HG03432 (cell line): Measurements from ENCODE around the gene C3orf52.

Source experiments
- ATAC-seq: cut with Tn5 transposase; IDR thresholded peaks from one replicate; pipeline ENCODE4 v1.9.1; 2021; ENCODE audit warnings: mild to moderate bottlenecking, moderate library complexity; ENCODE audit not compliant: unreplicated experiment

Gene C3orf52

GRCh38 chr3:112085735-112086075, 484 bp upstream of the C3orf52 start:
- peak; percentile 2 for ATAC-seq

- no peak for ATAC-seq
These were observed 811 bp downstream of the C3orf52 start for GRCh38 chr3:112086875-112087524.

DNA sequence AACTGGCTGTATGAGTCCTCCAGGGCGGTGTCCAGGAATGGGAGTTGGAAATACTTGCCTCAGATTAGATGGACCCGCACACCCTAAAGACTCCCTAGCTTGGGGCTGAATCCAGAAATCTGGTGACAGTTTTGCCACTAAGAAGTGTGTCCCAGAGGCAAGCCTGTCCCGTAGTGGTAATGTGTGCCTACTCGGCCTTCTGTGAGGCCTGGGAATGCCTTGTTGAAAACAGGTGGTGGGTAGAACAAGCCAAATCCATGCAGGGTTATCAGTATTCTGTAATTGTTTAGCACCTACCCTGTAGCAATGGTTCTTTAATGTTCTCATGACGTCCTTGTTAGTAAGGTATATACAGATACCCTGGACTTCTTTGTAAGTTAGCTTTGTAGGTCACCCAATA, 1.6 kb downstream of the C3orf52 start:
- ATAC-seq = no peak

- no peak for ATAC-seq
These were observed 2.8 kb downstream of the C3orf52 start for GRCh38 chr3:112088944-112089343.

DNA sequence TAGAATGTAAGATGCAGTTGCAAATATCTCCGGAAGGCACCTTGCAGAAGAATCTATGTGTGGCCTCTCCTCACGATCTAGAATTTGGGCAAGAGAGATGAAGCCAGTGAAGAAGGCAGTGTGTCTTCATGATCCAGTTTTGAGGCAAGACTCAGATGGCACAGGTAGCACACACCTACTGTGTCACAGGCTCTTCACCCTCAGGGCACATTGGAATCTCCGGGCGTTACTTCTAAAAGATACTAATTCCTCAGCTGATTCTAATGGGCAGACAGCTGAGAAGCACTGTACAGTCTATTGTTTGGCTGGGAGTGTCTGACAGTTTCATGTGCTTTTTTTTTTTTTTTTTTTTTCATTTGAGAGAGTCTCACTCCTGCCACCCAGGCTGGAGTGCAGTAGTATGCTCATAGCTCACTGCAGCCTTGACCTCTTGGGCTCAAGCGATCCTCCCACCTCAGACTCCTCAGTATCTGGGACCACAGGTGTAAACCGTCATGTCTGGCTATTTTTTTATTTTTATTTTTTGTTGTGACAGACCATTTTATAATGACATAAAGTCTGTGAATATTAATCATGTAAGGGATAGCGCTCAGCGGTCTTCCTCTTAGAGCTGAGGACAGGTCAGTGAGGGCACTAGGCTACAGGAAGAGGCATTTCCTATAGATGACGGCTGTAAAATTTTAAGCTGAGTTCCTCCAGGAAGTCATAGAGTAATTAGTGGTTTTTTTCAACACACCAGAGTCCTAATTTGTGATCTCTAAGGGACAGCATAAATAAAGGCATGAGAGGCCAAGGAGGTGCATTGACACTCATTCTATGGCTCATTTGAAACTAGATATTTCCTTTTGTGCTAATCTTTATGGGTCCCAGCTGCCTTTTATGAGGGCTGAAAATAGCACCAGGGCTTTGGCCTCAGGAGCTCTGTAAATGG, 4.0 kb downstream of the C3orf52 start:
- ATAC-seq = no peak

DNA sequence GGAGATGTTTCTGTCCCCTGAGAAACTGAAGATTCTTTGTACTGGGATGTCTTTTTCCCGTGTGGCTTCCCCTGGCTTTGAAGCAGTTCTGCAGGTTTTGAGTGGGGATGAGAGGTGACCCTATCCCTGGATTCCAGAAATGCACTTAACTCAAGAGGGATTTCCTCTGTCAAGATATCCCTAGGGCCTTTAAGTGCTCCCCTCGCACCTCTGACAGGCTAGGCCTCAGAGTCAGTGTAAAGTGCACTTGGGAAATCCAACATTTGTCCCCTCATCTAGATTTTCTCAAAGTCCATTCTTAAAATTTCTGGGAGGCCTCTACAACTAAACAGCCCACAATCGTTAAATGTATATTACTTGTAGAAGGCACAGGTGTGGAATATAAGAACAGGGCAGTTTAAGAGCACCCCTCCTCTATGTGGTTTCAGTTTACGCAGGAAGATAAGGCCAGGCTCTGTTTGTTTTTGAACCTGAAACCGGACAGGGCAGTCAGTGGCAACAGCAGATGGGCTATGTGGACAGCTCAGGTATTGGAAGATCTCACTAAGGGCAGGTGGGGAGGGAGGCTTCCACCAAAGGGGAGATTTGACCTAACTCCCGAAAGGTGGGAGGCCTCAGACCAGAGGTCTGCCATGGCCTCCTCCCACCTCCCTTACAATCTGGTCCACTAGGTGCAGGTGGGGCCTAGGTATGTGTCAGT, 4.8 kb downstream of the C3orf52 start:
- no peak for ATAC-seq

DNA sequence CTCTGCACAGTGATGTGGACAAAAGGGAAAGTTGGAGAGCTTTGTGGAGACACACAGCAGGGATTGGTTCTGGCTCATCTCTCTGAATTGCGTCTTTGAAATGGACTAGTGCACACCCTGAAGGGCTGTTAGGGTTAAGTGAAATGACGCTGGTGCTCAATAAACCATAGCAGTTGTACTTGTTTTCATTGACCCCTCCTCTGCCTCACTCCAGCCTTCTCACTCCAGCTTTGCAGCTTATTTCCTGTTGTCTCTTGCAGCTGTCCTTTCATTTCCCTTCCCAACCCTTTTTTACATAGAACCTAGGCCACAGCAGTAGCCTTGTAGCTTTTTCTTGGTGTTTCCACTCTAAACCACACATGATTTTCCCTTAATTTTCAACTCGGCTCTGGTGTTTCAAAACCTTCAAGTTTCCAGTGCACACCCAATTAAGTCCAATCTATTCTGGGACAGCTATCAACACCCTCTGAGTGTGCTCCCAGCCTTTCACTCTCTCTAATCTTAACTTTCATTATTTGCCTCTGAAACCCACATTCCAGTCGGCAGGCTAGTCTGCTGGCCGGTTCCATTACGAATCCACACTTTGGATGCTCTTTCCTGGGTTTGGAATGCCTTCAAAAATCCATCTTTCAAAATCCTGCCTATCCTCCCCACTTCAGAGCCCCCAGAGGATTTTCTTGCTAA, 6.4 kb downstream of the C3orf52 start:
- ATAC-seq = peak; percentile 50

GRCh38 chr3:112093180-112093522, 7.0 kb downstream of the C3orf52 start:
- no peak for ATAC-seq

DNA sequence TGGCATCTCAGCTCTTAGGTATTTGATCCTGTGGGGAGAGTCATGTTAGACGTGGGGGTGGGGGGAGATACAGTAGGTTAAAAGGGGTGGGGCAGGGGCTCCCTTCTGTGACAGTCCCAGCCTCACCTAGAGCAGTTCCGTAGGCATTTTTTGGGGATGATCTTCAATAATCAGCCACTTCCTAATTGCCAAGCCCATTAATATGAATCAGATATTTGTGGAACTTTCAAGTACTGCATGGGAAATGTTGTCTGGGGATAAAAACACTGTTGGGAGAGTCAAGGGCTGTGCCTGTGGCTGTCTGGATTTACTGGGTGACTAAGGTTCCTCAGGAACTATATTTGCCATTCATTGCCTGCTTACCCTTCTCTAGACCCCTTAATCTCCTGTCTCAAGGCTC, 9.5 kb downstream of the C3orf52 start:
- no peak for ATAC-seq

DNA sequence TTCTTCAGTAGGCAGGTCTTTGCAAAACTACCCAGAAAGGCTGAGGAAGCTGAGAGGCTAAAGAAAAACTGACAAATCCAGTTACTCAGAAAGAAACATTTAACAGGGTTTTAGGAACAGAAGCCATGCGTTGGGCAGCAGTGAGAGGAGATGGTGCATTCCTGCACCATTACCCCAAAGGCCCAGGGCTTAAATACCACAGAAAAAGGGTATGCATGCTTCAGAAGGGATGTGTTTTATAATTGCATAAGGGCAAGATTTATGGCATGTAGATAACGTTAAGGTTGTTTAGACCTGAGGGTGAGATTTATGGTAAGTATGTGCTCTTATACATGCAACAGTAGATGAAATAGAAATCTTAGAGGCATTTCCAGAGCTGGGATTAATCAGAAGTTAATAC, 10.0 kb downstream of the C3orf52 start:
- ATAC-seq = no peak

DNA sequence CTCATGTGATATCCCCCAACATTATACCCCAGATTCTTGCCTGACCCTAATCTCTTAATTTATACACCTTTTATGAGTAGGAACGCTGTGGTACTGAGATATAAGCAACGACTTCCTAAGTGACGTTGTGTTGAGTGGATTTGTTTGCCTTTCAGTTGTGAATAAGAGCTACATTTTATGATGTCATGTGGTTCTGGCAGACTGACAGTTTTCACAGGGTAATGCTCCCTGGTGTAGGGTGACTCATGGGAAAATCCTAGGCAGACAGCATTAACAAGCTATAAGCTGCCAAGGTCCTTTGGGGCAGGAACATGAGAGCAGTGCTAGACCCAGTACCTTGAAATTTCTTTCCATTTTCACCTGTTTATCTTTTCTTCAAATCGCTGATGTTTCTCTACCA, 11.2 kb downstream of the C3orf52 start:
- ATAC-seq = peak; percentile 66

DNA sequence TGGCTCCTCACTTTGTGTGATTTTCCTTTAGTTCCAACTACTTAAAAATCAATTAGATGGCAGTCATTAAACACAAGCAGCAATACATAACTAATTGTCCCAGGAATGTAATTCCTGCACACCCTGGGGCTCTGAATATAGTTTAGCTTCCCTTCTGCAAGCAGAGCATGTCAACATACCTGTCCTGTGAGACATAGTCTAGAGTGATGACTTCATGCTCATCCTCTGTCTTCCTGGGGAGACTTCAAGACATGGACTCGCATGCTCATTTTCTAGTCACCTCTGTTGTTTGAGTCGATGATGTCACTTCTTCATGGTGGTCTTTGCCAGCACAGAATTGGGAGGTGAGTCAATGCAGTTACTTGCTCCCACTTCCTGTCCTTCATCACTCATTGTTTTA, 15.7 kb downstream of the C3orf52 start:
- no peak for ATAC-seq

GRCh38 chr3:112104774-112105173, 18.6 kb downstream of the C3orf52 start:
- ATAC-seq = no peak

DNA sequence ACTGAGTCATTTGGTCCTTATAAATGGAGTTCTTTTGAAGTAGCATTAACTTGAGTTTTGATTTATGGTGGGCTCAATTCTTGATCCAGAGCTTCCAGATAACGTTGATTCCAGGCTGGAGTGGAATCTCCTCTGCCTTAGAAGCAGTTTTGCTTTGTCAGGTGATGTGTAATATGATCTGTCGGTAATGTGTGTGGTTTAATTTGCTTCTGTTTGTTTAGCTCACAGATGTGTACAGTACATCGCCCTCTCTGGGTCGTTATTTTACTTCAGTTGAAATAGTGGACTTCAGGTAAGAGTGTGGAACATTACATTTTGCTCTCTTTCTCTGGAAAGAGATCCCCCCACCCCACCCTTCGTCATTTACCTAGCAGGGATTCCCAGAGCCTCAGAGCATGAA, 23.1 kb downstream of the C3orf52 start:
- ATAC-seq = no peak

DNA sequence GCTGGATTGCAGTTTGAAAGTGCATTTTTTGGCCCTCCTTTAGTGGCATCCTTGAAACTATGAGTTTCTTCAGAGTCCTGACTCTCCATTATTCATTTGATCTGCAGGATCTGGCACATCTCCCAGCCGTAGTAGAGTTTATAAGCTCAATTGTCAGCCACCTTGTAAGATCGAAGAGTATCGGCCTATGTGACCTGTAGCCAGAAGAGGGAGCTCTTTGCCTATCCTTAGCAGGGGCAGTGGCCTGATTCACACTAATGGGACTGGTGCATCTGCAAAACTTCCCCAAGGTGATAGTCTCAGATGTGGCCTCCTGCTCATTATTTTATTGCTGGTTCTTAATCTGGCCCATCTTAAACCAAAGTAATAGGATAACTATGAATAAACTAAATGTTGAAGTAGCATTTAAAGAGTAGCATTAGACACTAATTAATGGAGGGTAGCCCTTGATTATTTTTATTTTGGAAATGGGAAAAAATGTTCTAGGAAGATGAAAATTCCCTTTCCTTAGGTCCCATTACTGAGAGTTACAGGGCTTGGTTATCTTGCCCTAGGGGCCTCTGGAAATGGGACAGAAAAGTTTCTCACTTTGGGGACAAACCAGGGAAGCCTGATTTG, 25.7 kb downstream of the C3orf52 start:
- peak; percentile 40 for ATAC-seq

DNA sequence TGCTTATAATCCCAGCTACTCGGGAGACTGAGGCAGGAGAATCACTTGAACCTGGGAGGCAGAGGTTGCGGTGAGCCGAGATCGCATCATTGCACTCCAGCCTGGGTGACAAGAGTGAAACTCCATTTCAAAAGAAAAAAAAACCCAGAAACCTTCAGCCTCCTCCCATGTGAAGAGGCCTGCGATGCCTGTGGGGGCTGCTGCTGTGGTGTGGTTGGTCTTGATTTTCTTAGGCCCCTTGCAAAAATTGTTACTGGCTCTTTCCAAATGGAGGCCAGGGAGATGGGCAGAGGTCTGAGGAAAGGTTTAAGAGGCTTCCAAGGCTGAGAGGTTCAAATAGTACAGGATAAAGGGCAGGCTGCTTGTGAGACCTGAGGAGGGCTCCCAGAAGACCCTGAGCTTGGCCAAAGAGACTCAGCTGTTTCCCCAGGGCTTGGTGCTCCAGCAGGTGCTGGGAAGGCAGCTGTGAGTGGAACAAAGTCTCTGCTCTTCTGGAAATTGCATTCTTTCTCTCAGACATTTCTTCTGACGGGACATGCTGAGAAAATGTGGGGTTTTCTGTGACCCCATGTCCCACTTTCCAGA, 28.5 kb downstream of the C3orf52 start:
- ATAC-seq = peak; percentile 27

DNA sequence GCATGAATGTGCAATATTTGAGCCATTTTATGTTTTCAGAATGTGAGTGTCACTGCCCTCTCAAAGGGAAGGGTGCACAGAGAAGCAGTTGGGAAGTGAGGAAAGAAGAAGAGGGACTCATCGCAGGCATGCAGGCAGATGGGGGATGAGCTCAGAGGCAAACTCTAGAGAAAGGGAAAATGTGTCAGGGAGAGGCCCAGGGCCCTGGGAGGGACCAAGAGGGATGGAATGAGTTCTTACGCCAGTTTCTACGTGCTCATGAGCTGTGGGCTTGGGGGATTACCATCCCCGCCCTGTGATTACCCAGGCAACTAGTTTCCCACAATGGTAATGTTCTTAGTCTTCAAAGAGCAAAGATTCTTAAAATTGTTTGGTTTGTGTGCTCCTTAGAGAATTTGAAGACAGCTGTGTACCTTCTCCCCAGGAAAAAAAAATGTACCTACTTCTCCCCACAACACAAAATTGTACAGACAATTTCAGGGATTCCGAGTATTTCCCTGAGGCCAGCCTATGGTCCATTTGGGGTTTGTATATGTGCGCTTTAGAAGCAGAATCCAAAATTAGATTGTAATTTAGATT, 29.1 kb downstream of the C3orf52 start:
- ATAC-seq = peak; percentile 39

DNA sequence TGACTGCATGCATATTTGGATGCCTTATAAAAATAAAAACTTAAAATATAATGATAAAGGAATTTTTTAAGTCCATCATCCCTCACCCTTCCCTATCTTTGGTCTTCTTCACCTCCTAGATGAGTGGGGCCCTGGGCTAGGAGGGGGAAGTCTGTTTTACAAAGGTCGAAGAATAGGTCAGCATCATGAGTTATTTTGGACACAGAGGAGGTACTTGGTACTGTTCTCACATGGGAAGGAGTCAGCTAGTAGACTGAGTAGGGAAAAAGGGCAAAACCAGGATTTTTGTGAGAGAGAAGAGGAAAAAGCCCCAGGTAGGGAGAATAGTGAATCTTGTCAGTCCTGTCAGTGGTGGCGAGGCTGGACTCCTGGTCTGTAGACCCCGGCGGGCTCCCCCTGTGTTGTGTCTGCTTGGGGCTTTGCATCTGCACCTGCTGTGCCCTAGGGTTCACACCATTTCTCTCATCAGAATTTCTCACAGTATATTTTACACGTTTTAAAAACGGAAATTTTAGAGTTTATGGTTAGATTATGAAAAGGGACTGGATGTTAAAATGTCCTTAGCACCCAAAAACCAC, 29.7 kb downstream of the C3orf52 start:
- ATAC-seq = peak; percentile 18

- ATAC-seq = no peak
These were observed 30.6 kb downstream of the C3orf52 start for GRCh38 chr3:112116748-112117186.

DNA sequence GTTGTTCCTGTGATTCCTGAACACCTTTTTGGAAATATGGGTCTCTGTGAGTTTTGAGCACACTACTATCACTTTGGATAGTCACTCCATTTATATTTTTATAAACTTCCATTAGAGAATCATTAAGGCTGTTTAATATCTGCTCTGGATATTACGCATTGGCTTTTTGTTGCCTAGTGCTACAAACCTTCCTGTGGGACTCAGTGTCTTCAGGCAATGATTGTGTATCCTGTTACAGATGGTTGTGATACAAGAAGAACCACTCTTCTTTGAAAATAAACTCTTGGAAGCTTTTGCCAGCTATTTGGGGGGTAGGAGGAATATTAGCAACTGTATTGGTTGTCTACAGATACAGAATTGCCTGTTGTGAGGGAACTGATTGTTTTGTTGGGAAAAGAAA, 31.2 kb downstream of the C3orf52 start:
- no peak for ATAC-seq
